Kidney epithelial cell (primary cell): ENCODE measurements around the gene GDF2. TPM values are rescaled to one million over a fixed set of nuclear protein-coding genes. Genes with fewer than 3 reads are reported as not detected.
A peak's percentile ranks its signal among the peaks of the same experiment; 100 is the strongest.

ENCODE experiments used
- DNase-seq: peaks from one replicate; pipeline ENCODE4 v3.0.0-alpha.2; 2010; ENCODE audit warnings: low read depth
- H3K27me3 ChIP-seq: 2 replicates; pipeline ENCODE4 v1.6.0; 2011; ENCODE audit warnings: low read length; ENCODE audit not compliant: control insufficient read depth, insufficient read depth
- H3K36me3 ChIP-seq: 2 replicates; pipeline ENCODE4 v1.5.1; 2011; ENCODE audit warnings: low read length; ENCODE audit not compliant: control insufficient read depth, insufficient read depth
- H3K4me3 ChIP-seq: 2 replicates; pipeline ENCODE4 v1.5.1; 2011; ENCODE audit warnings: low read depth, mild to moderate bottlenecking, control low read depth, low read length
- total RNA-seq: library from RNA; depleted of rRNA; stranded (reverse); fragments of >200 nt; gene quantifications from 2 replicates; pipeline ENCODE4 v1.2.3, GENCODE V29; 2015
- TF ChIP-seq, protein P1 (sequence below): IDR thresholded peaks from 2 replicates; pipeline ENCODE4 v1.5.1; 2011; ENCODE audit warnings: mild to moderate bottlenecking, moderate library complexity, low read length, control low read depth, inconsistent platforms; ENCODE audit not compliant: insufficient read depth, poor library complexity, severe bottlenecking

Gene GDF2
- total RNA-seq, 1 donor from 2014 or later, result not detected

DNA sequence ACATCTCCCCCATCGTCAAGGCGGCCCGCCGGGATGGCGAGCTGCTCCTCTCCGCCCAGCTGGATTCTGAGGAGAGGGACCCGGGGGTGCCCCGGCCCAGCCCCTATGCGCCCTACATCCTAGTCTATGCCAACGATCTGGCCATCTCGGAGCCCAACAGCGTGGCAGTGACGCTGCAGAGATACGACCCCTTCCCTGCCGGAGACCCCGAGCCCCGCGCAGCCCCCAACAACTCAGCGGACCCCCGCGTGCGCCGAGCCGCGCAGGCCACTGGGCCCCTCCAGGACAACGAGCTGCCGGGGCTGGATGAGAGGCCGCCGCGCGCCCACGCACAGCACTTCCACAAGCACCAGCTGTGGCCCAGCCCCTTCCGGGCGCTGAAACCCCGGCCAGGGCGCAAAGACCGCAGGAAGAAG lies 12.2 kb upstream of the GDF2 start:
- H3K27me3 ChIP-seq, result peaks cover 15% of the 10 kb centered on the region
- no peak overlapping the region for H3K4me3 ChIP-seq
- no peak for DNase-seq
- no peaks in the 10 kb centered on the region for H3K36me3 ChIP-seq
- TF ChIP-seq, protein P1, sequence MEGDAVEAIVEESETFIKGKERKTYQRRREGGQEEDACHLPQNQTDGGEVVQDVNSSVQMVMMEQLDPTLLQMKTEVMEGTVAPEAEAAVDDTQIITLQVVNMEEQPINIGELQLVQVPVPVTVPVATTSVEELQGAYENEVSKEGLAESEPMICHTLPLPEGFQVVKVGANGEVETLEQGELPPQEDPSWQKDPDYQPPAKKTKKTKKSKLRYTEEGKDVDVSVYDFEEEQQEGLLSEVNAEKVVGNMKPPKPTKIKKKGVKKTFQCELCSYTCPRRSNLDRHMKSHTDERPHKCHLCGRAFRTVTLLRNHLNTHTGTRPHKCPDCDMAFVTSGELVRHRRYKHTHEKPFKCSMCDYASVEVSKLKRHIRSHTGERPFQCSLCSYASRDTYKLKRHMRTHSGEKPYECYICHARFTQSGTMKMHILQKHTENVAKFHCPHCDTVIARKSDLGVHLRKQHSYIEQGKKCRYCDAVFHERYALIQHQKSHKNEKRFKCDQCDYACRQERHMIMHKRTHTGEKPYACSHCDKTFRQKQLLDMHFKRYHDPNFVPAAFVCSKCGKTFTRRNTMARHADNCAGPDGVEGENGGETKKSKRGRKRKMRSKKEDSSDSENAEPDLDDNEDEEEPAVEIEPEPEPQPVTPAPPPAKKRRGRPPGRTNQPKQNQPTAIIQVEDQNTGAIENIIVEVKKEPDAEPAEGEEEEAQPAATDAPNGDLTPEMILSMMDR, result no peak

DNA sequence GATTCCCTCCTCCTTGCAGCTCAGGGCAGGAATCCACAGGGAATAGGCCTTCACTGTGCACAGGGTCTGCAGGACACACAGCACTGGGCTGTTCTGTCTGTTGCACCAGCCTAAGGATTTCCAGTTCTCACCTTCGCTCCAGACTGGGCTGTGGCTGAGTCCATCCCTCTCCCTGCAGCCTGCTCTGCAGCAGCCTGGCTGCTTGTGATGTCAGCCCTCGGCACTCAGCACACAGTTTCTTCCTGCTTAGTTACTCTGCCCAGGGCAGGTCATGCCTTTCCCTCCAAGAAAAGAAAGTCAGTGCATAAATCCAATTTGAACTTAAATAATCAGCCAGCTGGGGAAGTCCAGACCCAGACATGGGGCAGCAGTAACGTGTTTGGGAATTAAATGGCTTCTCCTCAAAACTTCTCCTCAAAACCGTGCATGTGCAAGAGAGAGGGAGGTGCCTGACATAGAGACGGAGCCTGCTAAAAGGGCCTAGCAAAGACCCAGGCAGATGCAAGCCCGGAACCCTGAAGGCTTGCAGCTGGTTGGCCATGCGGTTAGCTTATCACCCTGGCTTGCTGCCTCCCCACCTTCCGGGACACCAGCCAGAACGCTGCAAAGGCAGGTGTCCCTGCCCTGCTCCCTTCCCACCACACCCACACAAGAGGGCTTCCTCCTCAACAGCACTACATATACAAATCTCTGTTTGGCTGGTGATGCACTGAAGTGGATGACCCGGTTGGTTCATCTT lies 10.9 kb upstream of the GDF2 start:
- Histone ChIP-seq H3K27me3 (peaks cover 12% of the 10 kb centered on the region), H3K4me3 (no peak overlapping the region), H3K36me3 (no peaks in the 10 kb centered on the region)
- TF ChIP-seq, protein P1, result no peak
- no peak for DNase-seq

DNA sequence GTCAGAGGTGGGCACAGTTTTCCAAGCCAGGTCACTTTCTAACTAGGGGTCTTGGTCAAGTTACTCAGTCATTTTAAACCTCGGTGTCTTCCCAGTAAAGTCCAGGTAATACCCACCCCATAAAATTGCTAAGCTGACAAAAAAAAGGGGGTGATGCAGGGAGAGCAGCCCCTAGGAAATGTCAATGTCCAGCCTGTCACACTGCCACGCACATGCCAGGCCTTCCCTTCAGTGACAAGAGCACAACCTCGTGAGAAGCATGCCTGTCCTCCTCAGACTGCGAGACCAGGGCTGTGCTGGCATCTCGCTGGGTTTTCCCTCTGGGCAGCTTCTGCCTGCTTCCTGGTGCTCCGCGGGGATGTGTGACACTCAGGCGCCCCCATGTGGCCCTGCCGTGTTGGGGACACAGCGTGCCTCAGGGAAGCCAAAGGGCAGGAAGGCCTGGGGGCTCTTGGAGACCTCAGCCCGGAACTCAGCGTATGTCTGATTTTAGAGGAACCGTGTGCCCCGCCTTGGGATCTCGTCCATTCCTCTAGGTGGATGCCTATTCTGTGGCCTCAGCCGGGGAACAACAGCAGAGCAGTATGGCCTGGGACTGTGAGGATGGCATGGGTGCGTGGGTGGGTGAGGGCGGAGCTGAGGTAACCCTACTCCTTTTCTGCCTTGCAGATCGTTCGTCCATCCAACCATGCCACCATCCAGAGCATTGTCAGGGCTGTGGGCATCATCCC lies 10.2 kb upstream of the GDF2 start:
- peak; percentile 10 for DNase-seq
- Histone ChIP-seq H3K4me3 (no peak overlapping the region), H3K36me3 (no peaks in the 10 kb centered on the region), H3K27me3 (peaks cover 14% of the 10 kb centered on the region)
- TF ChIP-seq, protein P1, result peak; percentile 90

DNA sequence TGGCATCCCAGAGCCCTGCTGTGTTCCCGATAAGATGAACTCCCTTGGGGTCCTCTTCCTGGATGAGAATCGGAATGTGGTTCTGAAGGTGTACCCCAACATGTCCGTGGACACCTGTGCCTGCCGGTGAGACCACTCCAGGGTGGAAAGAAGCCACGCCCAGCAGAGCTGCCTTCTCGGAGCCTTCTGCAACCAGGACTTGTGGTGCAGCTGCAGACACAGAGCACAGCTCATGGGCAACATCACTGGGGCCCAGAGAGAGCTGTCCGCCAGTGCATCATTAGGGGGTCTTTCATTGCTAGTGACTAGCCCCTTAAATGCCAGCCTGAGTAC lies 9.6 kb upstream of the GDF2 start:
- no peaks in the 10 kb centered on the region for H3K36me3 ChIP-seq
- DNase-seq, result no peak
- no peak overlapping the region for H3K4me3 ChIP-seq
- TF ChIP-seq, protein P1, result no peak
- H3K27me3 ChIP-seq, result peaks cover 16% of the 10 kb centered on the region

DNA sequence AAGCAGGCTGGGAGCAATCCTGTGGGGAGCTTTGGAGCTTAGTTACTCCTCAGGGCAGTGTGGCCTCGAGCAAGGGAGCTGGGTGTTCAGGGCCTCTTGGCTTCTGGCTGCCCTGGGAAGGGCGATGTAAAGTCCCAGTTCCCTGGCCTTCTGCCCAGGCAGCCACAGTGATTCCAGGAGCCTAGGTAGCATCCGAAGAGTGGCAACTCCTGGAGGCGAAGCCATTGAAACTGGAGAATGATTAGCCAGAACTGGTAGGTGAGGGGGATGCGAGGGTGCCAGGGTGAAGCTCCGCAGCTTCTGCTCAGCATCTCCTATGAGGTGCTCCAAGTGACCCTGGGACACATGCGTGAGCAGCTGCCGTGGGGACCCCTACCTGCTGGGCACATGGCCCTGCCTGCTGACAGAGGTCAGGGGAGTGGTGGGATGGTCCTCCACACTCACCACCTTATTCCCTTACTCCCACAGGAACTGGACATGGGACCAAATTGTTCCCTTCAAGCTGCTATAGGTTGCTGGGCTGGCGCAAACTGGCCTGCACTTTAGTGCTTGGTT lies 7.8 kb upstream of the GDF2 start:
- H3K4me3 ChIP-seq, result no peak overlapping the region
- TF ChIP-seq, protein P1, result no peak
- DNase-seq, result no peak
- H3K27me3 ChIP-seq, result peaks cover 11% of the 10 kb centered on the region
- no peaks in the 10 kb centered on the region for H3K36me3 ChIP-seq
